K562 (cell line): ENCODE measurements around the gene SPIRE1. TPM values are rescaled to one million over a fixed set of nuclear protein-coding genes. Genes with fewer than 3 reads are reported as not detected.

Experiments
- CTBP1 ChIP-seq: fragments of 450-650 bp; IDR thresholded peaks from 2 replicates; pipeline ENCODE4 v1.6.1; 2016; ENCODE audit warnings: borderline replicate concordance
- HLTF ChIP-seq: fragments of 450-650 bp; IDR thresholded peaks from 2 replicates; pipeline ENCODE4 v1.6.1; 2016
- NFE2 ChIP-seq: IDR thresholded peaks from 2 replicates; pipeline ENCODE4 v1.6.1; 2014; ENCODE audit warnings: antibody characterized with exemption, low read depth
- SIN3A ChIP-seq, 2 experiments: fragments of 150-350 bp in 1 of 2; IDR thresholded peaks; 2 replicates each; pipeline ENCODE4 v1.6.1; 2011 to 2016; ENCODE audit warnings: borderline replicate concordance in 2 of 2, low read depth in 2 of 2, low read length in 2 of 2, mild to moderate bottlenecking in 2 of 2, moderate library complexity in 2 of 2; ENCODE audit not compliant: control insufficient read depth in 1 of 2
- TCFL5 ChIP-seq: fragments of 250-450 bp; sonication (Bioruptor Pico); conservative IDR thresholded peaks from 2 replicates; pipeline ENCODE4 v1.6.1; 2021; ENCODE audit warnings: mild to moderate bottlenecking, moderate library complexity, matching md5 sums
- TEAD4 ChIP-seq, 2 experiments: sonication (generic) in 1 of 2; formaldehyde crosslinking in 1 of 2; IDR thresholded peaks; 2 replicates each; pipeline versions ENCODE4 v1.6.1 to v1.8.0; 2012 to 2022; ENCODE audit warnings: borderline replicate concordance in 1 of 2, inconsistent platforms in 1 of 2, low read length in 1 of 2, mild to moderate bottlenecking in 1 of 2, missing genetic modification reagents in 1 of 2
- TGIF2 ChIP-seq: sonication (generic); formaldehyde crosslinking; IDR thresholded peaks from 2 replicates; pipeline ENCODE4 v1.8.1; 2022; ENCODE audit warnings: mild to moderate bottlenecking, missing genetic modification reagents, moderate library complexity
- XRCC4 ChIP-seq: IDR thresholded peaks from one replicate; pipeline ENCODE4 v1.6.1; 2011; ENCODE audit not compliant: insufficient read depth, insufficient read length; ENCODE audit errors: extremely low read depth
- ZBTB26 ChIP-seq: fragments of 450-650 bp; formaldehyde crosslinking; IDR thresholded peaks from 2 replicates; pipeline ENCODE4 v1.4.0; 2022; ENCODE audit warnings: missing genetic modification characterization
- ZNF224 ChIP-seq: sonication (generic); formaldehyde crosslinking; IDR thresholded peaks from 2 replicates; pipeline ENCODE4 v1.8.0; 2022; ENCODE audit warnings: mild to moderate bottlenecking, missing genetic modification reagents
- ZNF668 ChIP-seq: fragments of 250-450 bp; sonication (Bioruptor Pico); IDR thresholded peaks from 2 replicates; pipeline ENCODE4 v1.8.0; 2022; ENCODE audit warnings: mild to moderate bottlenecking, inconsistent platforms
- ZNF764 ChIP-seq: fragments of 250-450 bp; sonication (Bioruptor Pico); IDR thresholded peaks from 2 replicates; pipeline ENCODE4 v1.4.0; 2020; ENCODE audit warnings: low read depth, mild to moderate bottlenecking, moderate library complexity
- polyA plus RNA-seq, 8 experiments: library from polyadenylated mRNA; depleted of rRNA in 4 of 8; stranded (reverse) in 5 of 8; unstranded in 3 of 8; fragments of >200 nt; fragmentation: Nextera tagmentation in 2 of 8; fragmentation: Illumina TruSeq in 1 of 8; extraction: Ambion mirVana in 2 of 8; extraction: Trizol in 1 of 8; gene quantifications; 2 replicates each; pipeline versions ENCODE4 v1.2.1 to v1.2.3, GENCODE V29; 2011 to 2014; ENCODE audit warnings: inconsistent platforms in 1 of 8, missing spikeins in 1 of 8
- total RNA-seq, 7 experiments: library from RNA; depleted of rRNA in 6 of 7; stranded (reverse); fragments of >200 nt in 6 of 7; fragmentation: Illumina TruSeq in 2 of 7; extraction: Trizol in 2 of 7; gene quantifications; 2 replicates each; pipeline versions ENCODE4 v1.2.1 to v1.2.3, GENCODE V29; 2011 to 2021; ENCODE audit warnings: low replicate concordance in 1 of 7
- TF ChIP-seq, protein P1 (sequence below): fragments of 450-650 bp; IDR thresholded peaks from 2 replicates; pipeline ENCODE4 v1.6.1; 2016; ENCODE audit warnings: mild to moderate bottlenecking, moderate library complexity
- TF ChIP-seq, protein P2 (sequence below): fragments of 450-650 bp; IDR thresholded peaks from 2 replicates; pipeline ENCODE4 v1.6.1; 2016; ENCODE audit warnings: low read depth, mild to moderate bottlenecking, moderate library complexity

SPIRE1 gene
- total and polyA plus RNA-seq, 9 of the 15 experiments (the other 6 are each of a cell fraction or from before 2014, with no cell fraction given) = 2.9 to 14.0 (median 10.2) TPM

- TF ChIP-seq, protein P1, sequence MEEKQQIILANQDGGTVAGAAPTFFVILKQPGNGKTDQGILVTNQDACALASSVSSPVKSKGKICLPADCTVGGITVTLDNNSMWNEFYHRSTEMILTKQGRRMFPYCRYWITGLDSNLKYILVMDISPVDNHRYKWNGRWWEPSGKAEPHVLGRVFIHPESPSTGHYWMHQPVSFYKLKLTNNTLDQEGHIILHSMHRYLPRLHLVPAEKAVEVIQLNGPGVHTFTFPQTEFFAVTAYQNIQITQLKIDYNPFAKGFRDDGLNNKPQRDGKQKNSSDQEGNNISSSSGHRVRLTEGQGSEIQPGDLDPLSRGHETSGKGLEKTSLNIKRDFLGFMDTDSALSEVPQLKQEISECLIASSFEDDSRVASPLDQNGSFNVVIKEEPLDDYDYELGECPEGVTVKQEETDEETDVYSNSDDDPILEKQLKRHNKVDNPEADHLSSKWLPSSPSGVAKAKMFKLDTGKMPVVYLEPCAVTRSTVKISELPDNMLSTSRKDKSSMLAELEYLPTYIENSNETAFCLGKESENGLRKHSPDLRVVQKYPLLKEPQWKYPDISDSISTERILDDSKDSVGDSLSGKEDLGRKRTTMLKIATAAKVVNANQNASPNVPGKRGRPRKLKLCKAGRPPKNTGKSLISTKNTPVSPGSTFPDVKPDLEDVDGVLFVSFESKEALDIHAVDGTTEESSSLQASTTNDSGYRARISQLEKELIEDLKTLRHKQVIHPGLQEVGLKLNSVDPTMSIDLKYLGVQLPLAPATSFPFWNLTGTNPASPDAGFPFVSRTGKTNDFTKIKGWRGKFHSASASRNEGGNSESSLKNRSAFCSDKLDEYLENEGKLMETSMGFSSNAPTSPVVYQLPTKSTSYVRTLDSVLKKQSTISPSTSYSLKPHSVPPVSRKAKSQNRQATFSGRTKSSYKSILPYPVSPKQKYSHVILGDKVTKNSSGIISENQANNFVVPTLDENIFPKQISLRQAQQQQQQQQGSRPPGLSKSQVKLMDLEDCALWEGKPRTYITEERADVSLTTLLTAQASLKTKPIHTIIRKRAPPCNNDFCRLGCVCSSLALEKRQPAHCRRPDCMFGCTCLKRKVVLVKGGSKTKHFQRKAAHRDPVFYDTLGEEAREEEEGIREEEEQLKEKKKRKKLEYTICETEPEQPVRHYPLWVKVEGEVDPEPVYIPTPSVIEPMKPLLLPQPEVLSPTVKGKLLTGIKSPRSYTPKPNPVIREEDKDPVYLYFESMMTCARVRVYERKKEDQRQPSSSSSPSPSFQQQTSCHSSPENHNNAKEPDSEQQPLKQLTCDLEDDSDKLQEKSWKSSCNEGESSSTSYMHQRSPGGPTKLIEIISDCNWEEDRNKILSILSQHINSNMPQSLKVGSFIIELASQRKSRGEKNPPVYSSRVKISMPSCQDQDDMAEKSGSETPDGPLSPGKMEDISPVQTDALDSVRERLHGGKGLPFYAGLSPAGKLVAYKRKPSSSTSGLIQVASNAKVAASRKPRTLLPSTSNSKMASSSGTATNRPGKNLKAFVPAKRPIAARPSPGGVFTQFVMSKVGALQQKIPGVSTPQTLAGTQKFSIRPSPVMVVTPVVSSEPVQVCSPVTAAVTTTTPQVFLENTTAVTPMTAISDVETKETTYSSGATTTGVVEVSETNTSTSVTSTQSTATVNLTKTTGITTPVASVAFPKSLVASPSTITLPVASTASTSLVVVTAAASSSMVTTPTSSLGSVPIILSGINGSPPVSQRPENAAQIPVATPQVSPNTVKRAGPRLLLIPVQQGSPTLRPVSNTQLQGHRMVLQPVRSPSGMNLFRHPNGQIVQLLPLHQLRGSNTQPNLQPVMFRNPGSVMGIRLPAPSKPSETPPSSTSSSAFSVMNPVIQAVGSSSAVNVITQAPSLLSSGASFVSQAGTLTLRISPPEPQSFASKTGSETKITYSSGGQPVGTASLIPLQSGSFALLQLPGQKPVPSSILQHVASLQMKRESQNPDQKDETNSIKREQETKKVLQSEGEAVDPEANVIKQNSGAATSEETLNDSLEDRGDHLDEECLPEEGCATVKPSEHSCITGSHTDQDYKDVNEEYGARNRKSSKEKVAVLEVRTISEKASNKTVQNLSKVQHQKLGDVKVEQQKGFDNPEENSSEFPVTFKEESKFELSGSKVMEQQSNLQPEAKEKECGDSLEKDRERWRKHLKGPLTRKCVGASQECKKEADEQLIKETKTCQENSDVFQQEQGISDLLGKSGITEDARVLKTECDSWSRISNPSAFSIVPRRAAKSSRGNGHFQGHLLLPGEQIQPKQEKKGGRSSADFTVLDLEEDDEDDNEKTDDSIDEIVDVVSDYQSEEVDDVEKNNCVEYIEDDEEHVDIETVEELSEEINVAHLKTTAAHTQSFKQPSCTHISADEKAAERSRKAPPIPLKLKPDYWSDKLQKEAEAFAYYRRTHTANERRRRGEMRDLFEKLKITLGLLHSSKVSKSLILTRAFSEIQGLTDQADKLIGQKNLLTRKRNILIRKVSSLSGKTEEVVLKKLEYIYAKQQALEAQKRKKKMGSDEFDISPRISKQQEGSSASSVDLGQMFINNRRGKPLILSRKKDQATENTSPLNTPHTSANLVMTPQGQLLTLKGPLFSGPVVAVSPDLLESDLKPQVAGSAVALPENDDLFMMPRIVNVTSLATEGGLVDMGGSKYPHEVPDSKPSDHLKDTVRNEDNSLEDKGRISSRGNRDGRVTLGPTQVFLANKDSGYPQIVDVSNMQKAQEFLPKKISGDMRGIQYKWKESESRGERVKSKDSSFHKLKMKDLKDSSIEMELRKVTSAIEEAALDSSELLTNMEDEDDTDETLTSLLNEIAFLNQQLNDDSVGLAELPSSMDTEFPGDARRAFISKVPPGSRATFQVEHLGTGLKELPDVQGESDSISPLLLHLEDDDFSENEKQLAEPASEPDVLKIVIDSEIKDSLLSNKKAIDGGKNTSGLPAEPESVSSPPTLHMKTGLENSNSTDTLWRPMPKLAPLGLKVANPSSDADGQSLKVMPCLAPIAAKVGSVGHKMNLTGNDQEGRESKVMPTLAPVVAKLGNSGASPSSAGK = no peak
- TF ChIP-seq TEAD4 (IDR thresholded peaks at IDR 0.05; ENCODE audit: low read length) (no peak), TEAD4 (CRISPR knock-in tag; IDR thresholded peaks at IDR 0.05; ENCODE audit: borderline replicate concordance) (no peak), NFE2 (no peak), ZNF764 (CRISPR knock-in tag) (no peak), HLTF (no peak), SIN3A (IDR thresholded peaks at IDR 0.05; ENCODE audit: borderline replicate concordance in 2 of 2, control insufficient read depth in 1 of 2, low read depth in 2 of 2, low read length in 2 of 2) (peak in 1 of 2 experiments; percentile 30; a peak in 1 of 4 replicates), TCFL5 (CRISPR knock-in tag) (no peak), ZBTB26 (CRISPR knock-in tag) (no peak), TGIF2 (CRISPR knock-in tag) (no peak), CTBP1 (peak; percentile 75; the same call in 1 of the 2 replicates), ZNF668 (no peak), ZNF224 (no peak), XRCC4 (no peak)
- TF ChIP-seq, protein P2, sequence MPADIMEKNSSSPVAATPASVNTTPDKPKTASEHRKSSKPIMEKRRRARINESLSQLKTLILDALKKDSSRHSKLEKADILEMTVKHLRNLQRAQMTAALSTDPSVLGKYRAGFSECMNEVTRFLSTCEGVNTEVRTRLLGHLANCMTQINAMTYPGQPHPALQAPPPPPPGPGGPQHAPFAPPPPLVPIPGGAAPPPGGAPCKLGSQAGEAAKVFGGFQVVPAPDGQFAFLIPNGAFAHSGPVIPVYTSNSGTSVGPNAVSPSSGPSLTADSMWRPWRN = no peak
Measured at GRCh38 chr18:12657684-12658425, at the start of gene SPIRE1 (continued).
